Endothelial cell of umbilical vein (primary cell): ENCODE results near the gene FBXL19. TPM values are rescaled to one million over a fixed set of nuclear protein-coding genes. Genes with fewer than 3 reads are reported as not detected.

Experiments used
- BruUV-seq: library from RNA; stranded (reverse); fragments of 400-500 nt; replicated peaks from 2 replicates; lab custom pipeline; 2021; lab: Mats Ljungman, UMichigan
- CTCF ChIA-PET: fragments of 300-600, 350-600 bp; sonication (Branson Sonifier 250); formaldehyde crosslinking; loops from one replicate; lab custom pipeline; 2021; ENCODE audit warnings: antibody characterized with exemption, inconsistent platforms; lab: Charles Lee
- POLR2A ChIA-PET: fragments of 300-600, 350-600 bp; sonication (Branson Sonifier 250); formaldehyde crosslinking; loops from one replicate; lab custom pipeline; 2021; ENCODE audit warnings: antibody characterized with exemption, inconsistent platforms; lab: Charles Lee
- DNase-seq: peaks from one replicate; pipeline ENCODE4 v3.0.0-alpha.2; 2011; ENCODE audit warnings: low read depth, low spot score
- FAIRE-seq: peaks from 2 replicates; lab custom pipeline; 2011; peaks lifted over from hg19 to GRCh38; lab: Jason Lieb, UNC
- H2AFZ ChIP-seq: 2 replicates; pipeline ENCODE4 v1.6.0; 2012; ENCODE audit warnings: low read depth, low read length, control low read depth, inconsistent platforms
- H3K27ac ChIP-seq: 2 replicates; pipeline ENCODE4 v1.5.1; 2011; ENCODE audit warnings: low read depth, mild to moderate bottlenecking, control low read depth, low read length, moderate library complexity; ENCODE audit not compliant: insufficient read depth
- H3K27me3 ChIP-seq, 2 experiments: 2 replicates each; pipeline versions ENCODE4 v1.6.0 to v1.6.1; 2011; ENCODE audit warnings: low read length in 2 of 2, mixed read lengths in 1 of 2; ENCODE audit not compliant: control insufficient read depth in 2 of 2, insufficient read depth in 2 of 2
- H3K36me3 ChIP-seq, 2 experiments: 2 replicates in 1 of 2; 3 replicates in 1 of 2; pipeline ENCODE4 v1.5.1; 2011; ENCODE audit warnings: low read length in 2 of 2, mild to moderate bottlenecking in 1 of 2, moderate library complexity in 1 of 2; ENCODE audit not compliant: control insufficient read depth in 2 of 2, insufficient read depth in 2 of 2; ENCODE audit errors: extremely low read depth in 1 of 2
- H3K4me1 ChIP-seq: 3 replicates; pipeline ENCODE4 v1.5.1; 2011; ENCODE audit warnings: mild to moderate bottlenecking, low read length; ENCODE audit not compliant: control insufficient read depth, insufficient read depth; ENCODE audit errors: extremely low read depth
- H3K4me2 ChIP-seq: 2 replicates; pipeline ENCODE4 v1.6.1; 2011; ENCODE audit warnings: low read length, control low read depth, mixed read lengths; ENCODE audit not compliant: insufficient read depth
- H3K4me3 ChIP-seq, 3 experiments: fragments of 200-600 bp in 1 of 3; sonication (generic), shearing (Covaris generic) in 1 of 3; replicated peaks in 1 of 3; 2 replicates each; pipeline ENCODE4 v1.5.1; 2011 to 2016; ENCODE audit warnings: control low read depth in 3 of 3, low read length in 3 of 3, mild to moderate bottlenecking in 2 of 3, inconsistent platforms in 1 of 3, low read depth in 1 of 3, moderate library complexity in 1 of 3; ENCODE audit not compliant: insufficient read depth in 1 of 3
- H3K79me2 ChIP-seq: 2 replicates; pipeline ENCODE4 v1.6.0; 2012; ENCODE audit warnings: low read length, inconsistent platforms; ENCODE audit not compliant: control insufficient read depth, insufficient read depth
- H3K9ac ChIP-seq: replicated peaks from 2 replicates; pipeline ENCODE3; 2011; ENCODE audit warnings: low read length, control low read depth; ENCODE audit not compliant: insufficient read depth; ENCODE audit errors: extremely low read depth
- H3K9me1 ChIP-seq: replicated peaks from 3 replicates; pipeline ENCODE4 v1.6.0; 2011; ENCODE audit warnings: mild to moderate bottlenecking, low read length; ENCODE audit not compliant: control insufficient read depth, insufficient read depth; ENCODE audit errors: extremely low read depth
- H3K9me3 ChIP-seq: replicated peaks from 2 replicates; pipeline ENCODE4 v1.5.1; 2012; ENCODE audit warnings: low read length, inconsistent platforms; ENCODE audit not compliant: control insufficient read depth, insufficient read depth
- H4K20me1 ChIP-seq: replicated peaks from 2 replicates; pipeline ENCODE3; 2011; ENCODE audit warnings: mild to moderate bottlenecking, low read length; ENCODE audit not compliant: control insufficient read depth, insufficient read depth; ENCODE audit errors: extremely low read depth
- CTCF ChIP-seq, 2 donors: IDR thresholded peaks; 1 replicate in 1 of 2; 2 replicates in 1 of 2; pipeline ENCODE4 v1.5.1; 2011; ENCODE audit warnings: low read length in 2 of 2, mild to moderate bottlenecking in 2 of 2, moderate library complexity in 2 of 2, control low read depth in 1 of 2, inconsistent platforms in 1 of 2, low read depth in 1 of 2; ENCODE audit not compliant: insufficient read depth in 1 of 2; ENCODE audit errors: extremely low read depth in 1 of 2
- EZH2 ChIP-seq: IDR thresholded peaks from 2 replicates; pipeline ENCODE4 v1.6.1; 2012; ENCODE audit warnings: borderline replicate concordance, low read depth, mild to moderate bottlenecking, moderate library complexity, low read length, inconsistent platforms; ENCODE audit not compliant: severe bottlenecking
- FOS ChIP-seq: IDR thresholded peaks from 2 replicates; pipeline ENCODE4 v1.6.1; 2011; ENCODE audit warnings: mild to moderate bottlenecking, low read length, moderate library complexity, borderline replicate concordance; ENCODE audit not compliant: insufficient read depth
- GATA2 ChIP-seq: IDR thresholded peaks from 2 replicates; pipeline ENCODE4 v1.7.0; 2011; ENCODE audit warnings: low read depth, mild to moderate bottlenecking, moderate library complexity, mixed read lengths, low read length; ENCODE audit not compliant: insufficient read length, insufficient read depth
- JUN ChIP-seq: IDR thresholded peaks from 2 replicates; pipeline ENCODE4 v1.6.1; 2011; ENCODE audit warnings: borderline replicate concordance, low read depth; ENCODE audit not compliant: insufficient read length, insufficient read depth
- MAX ChIP-seq: IDR thresholded peaks from 2 replicates; pipeline ENCODE4 v1.6.1; 2011; ENCODE audit not compliant: insufficient read depth, insufficient read length
- MYC ChIP-seq: IDR thresholded peaks from one replicate; pipeline ENCODE4 v1.6.1; 2011; ENCODE audit warnings: mild to moderate bottlenecking, low read depth, low read length
- POLR2A ChIP-seq: IDR thresholded peaks from 2 replicates; pipeline ENCODE4 v1.6.1; 2012; ENCODE audit warnings: low read depth, mild to moderate bottlenecking, control low read depth, low read length
- POLR2AphosphoS5 ChIP-seq: IDR thresholded peaks from 2 replicates; pipeline ENCODE4 v1.6.1; 2012; ENCODE audit warnings: low read depth, mild to moderate bottlenecking, control low read depth, low read length, moderate library complexity; ENCODE audit not compliant: insufficient read depth
- dilution Hi-C: fragments of 300-500 bp; cut with MboI; formaldehyde crosslinking; loops from one replicate; pipeline ENCODE4 v1.15.0; 2019; ENCODE audit warnings: low sequenced_read_pairs; ENCODE audit not compliant: extremely low pct_ligation_motif_present
- intact Hi-C: fragments of 100-400 bp; cut with micrococcal nuclease; formaldehyde crosslinking; loops from one replicate; pipeline ENCODE4 v1.10.0; 2022
- polyA plus RNA-seq, 4 experiments: library from polyadenylated mRNA; depleted of rRNA in 3 of 4; stranded (reverse) in 3 of 4; unstranded in 1 of 4; fragments of >200 nt; gene quantifications; 2 replicates each; pipeline versions ENCODE4 v1.2.1 to v1.2.3, GENCODE V29; 2011 to 2012; ENCODE audit warnings: missing spikeins in 1 of 4
- total RNA-seq: library from RNA; stranded (reverse); gene quantifications from 2 replicates; pipeline ENCODE4 v1.2.3, GENCODE V29; 2021

The FBXL19 gene
- total and polyA plus RNA-seq, 2 donors (not counting 3 experiments of a cell fraction or from before 2014, with no cell fraction given), result 22.1 to 38.0 TPM

- ChIA-PET CTCF (interaction anchor here (1.1 kb wide), 1 partner anchor 10 kb away, joined by 3 read pairs; no protein-coding TSS in a partner anchor), POLR2A (no interaction called here)
- Histone ChIP-seq H3K27me3 (no peaks in the 10 kb centered on the region), H3K4me1 (peaks cover 5% of the 10 kb centered on the region), H2AFZ (no peak overlapping the region), H3K9me1 (no peaks in the 10 kb centered on the region), H3K9ac (no peak overlapping the region), H3K9me3 (no peaks in the 10 kb centered on the region), H3K4me2 (no peak overlapping the region), H3K27ac (no peak overlapping the region), H4K20me1 (no peaks in the 10 kb centered on the region), H3K36me3 (peaks cover 4 to 24% of the 10 kb centered on the region in 2 experiments), H3K4me3 (no peak overlapping the region), H3K79me2 (no peaks in the 10 kb centered on the region)
- TF ChIP-seq FOS (no peak), JUN (no peak), POLR2A (no peak), CTCF (IDR thresholded peaks at IDR 0.05; ENCODE audit: extremely low read depth in 1 of 2, insufficient read depth in 1 of 2, low read depth in 1 of 2, low read length in 2 of 2) (no peak), MYC (no peak), POLR2AphosphoS5 (no peak), MAX (no peak), EZH2 (no peak), GATA2 (no peak)
- intact Hi-C loops (no loop called here), dilution Hi-C loops (no loop called here)
- DNase-seq, result no peak
- BruUV-seq, result no TSS peak
- no peak for FAIRE-seq
These were observed 21.0 kb downstream of the FBXL19 start for GRCh38 chr16:30944352-30944751.
